Measurements from ENCODE around the gene PPIL6.

The PPIL6 gene

GRCh38 chr6:109475625-109476024 is 35.2 kb upstream of the PPIL6 start:
- no peak for TF ChIP-seq CTCF (IDR thresholded peaks at IDR 0.05; ENCODE audit: extremely low read depth, insufficient read depth, missing control alignments)
- DNase-seq (ENCODE audit: low spot score), result no peak
- in situ Hi-C loops (cut with MboI; ENCODE audit: low pct_unique_long_range_greater_than_20kb, low sequenced_read_pairs, unreplicated experiment), result no loop called here

GRCh38 chr6:109474995-109475394 is 34.6 kb upstream of the PPIL6 start:
- TF ChIP-seq CTCF (IDR thresholded peaks at IDR 0.05; ENCODE audit: extremely low read depth, insufficient read depth, missing control alignments), result no peak
- in situ Hi-C loops (cut with MboI; ENCODE audit: low pct_unique_long_range_greater_than_20kb, low sequenced_read_pairs, unreplicated experiment), result no loop called here
- no peak for DNase-seq (ENCODE audit: low spot score)

- in situ Hi-C loops (cut with MboI; ENCODE audit: low pct_unique_long_range_greater_than_20kb, low sequenced_read_pairs, unreplicated experiment), result no loop called here
- no peak for TF ChIP-seq CTCF (IDR thresholded peaks at IDR 0.05; ENCODE audit: extremely low read depth, insufficient read depth, missing control alignments)
- DNase-seq (ENCODE audit: low spot score), result no peak
These were observed 32.7 kb upstream of the PPIL6 start for GRCh38 chr6:109473120-109473519.

- no peak for DNase-seq (ENCODE audit: low spot score)
- TF ChIP-seq CTCF (IDR thresholded peaks at IDR 0.05; ENCODE audit: extremely low read depth, insufficient read depth, missing control alignments), result peak; percentile 39
- in situ Hi-C loops (cut with MboI; ENCODE audit: low pct_unique_long_range_greater_than_20kb, low sequenced_read_pairs, unreplicated experiment), result no loop called here
These were observed 31.9 kb upstream of the PPIL6 start for GRCh38 chr6:109472132-109472995.

- TF ChIP-seq CTCF (IDR thresholded peaks at IDR 0.05; ENCODE audit: extremely low read depth, insufficient read depth, missing control alignments), result no peak
- no peak for DNase-seq (ENCODE audit: low spot score)
- in situ Hi-C loops (cut with MboI; ENCODE audit: low pct_unique_long_range_greater_than_20kb, low sequenced_read_pairs, unreplicated experiment), result no loop called here
These were observed 30.8 kb upstream of the PPIL6 start for GRCh38 chr6:109471105-109471810.

- in situ Hi-C loops (cut with MboI; ENCODE audit: low pct_unique_long_range_greater_than_20kb, low sequenced_read_pairs, unreplicated experiment), result no loop called here
- no peak for TF ChIP-seq CTCF (IDR thresholded peaks at IDR 0.05; ENCODE audit: extremely low read depth, insufficient read depth, missing control alignments)
- no peak for DNase-seq (ENCODE audit: low spot score)
These were observed 29.3 kb upstream of the PPIL6 start for GRCh38 chr6:109469591-109470189.
